ENCODE measurements around the gene XYLB. TPM values are rescaled to one million over a fixed set of nuclear protein-coding genes. Genes with fewer than 3 reads are reported as not detected.
A peak's percentile ranks its signal among the peaks of the same experiment; 100 is the strongest.

Gene XYLB
- total RNA-seq, 4 donors from 2014 or later, result 0.76 to 3.4 (median 1.6) TPM

- no peaks in the 10 kb centered on the region for H3K4me1 ChIP-seq
- no peak overlapping the region for H3K4me3 ChIP-seq
- H3K27ac ChIP-seq, result no peak overlapping the region
- WGBS, result 85% methylated on average over 2 of the region's 2 CpGs
- DNase-seq (ENCODE audit: low spot score in 2 of 2), result no peak
- H3K36me3 ChIP-seq, result no peaks in the 10 kb centered on the region
- no peaks in the 10 kb centered on the region for H3K9me3 ChIP-seq
- H3K27me3 ChIP-seq, result no peaks in the 10 kb centered on the region
- TF ChIP-seq POLR2AphosphoS5 (IDR thresholded peaks at IDR 0.05) (no peak), POLR2A (IDR thresholded peaks at IDR 0.05) (no peak), EP300 (IDR thresholded peaks at IDR 0.05) (no peak)
- TF ChIP-seq, protein P1, sequence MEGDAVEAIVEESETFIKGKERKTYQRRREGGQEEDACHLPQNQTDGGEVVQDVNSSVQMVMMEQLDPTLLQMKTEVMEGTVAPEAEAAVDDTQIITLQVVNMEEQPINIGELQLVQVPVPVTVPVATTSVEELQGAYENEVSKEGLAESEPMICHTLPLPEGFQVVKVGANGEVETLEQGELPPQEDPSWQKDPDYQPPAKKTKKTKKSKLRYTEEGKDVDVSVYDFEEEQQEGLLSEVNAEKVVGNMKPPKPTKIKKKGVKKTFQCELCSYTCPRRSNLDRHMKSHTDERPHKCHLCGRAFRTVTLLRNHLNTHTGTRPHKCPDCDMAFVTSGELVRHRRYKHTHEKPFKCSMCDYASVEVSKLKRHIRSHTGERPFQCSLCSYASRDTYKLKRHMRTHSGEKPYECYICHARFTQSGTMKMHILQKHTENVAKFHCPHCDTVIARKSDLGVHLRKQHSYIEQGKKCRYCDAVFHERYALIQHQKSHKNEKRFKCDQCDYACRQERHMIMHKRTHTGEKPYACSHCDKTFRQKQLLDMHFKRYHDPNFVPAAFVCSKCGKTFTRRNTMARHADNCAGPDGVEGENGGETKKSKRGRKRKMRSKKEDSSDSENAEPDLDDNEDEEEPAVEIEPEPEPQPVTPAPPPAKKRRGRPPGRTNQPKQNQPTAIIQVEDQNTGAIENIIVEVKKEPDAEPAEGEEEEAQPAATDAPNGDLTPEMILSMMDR (IDR thresholded peaks at IDR 0.05), result no peak
Measured at GRCh38 chr3:38446085-38446686, 99.6 kb downstream of the XYLB start.

GRCh38 chr3:38446812-38447211 is 100.2 kb downstream of the XYLB start:
- no peaks in the 10 kb centered on the region for H3K9me3 ChIP-seq
- no peak for DNase-seq (ENCODE audit: low spot score in 2 of 2)
- TF ChIP-seq EP300 (IDR thresholded peaks at IDR 0.05) (no peak), POLR2A (IDR thresholded peaks at IDR 0.05) (no peak), POLR2AphosphoS5 (IDR thresholded peaks at IDR 0.05) (no peak)
- TF ChIP-seq, protein P1 (IDR thresholded peaks at IDR 0.05), result no peak
- no peaks in the 10 kb centered on the region for H3K36me3 ChIP-seq
- H3K27ac ChIP-seq, result no peak overlapping the region
- no peak overlapping the region for H3K4me3 ChIP-seq
- H3K4me1 ChIP-seq, result no peaks in the 10 kb centered on the region
- H3K27me3 ChIP-seq, result no peaks in the 10 kb centered on the region

GRCh38 chr3:38450853-38451252 is 104.3 kb downstream of the XYLB start:
- H3K4me1 ChIP-seq, result peaks cover 20% of the 10 kb centered on the region
- no peak overlapping the region for H3K27ac ChIP-seq
- no peak for DNase-seq (ENCODE audit: low spot score in 2 of 2)
- TF ChIP-seq, protein P1 (IDR thresholded peaks at IDR 0.05), result no peak
- TF ChIP-seq POLR2AphosphoS5 (IDR thresholded peaks at IDR 0.05), result no peak
- TF ChIP-seq EP300 (IDR thresholded peaks at IDR 0.05), result no peak
- TF ChIP-seq POLR2A (IDR thresholded peaks at IDR 0.05), result no peak
- no peaks in the 10 kb centered on the region for H3K27me3 ChIP-seq
- WGBS, result 99% methylated on average over 3 of the region's 3 CpGs
- H3K9me3 ChIP-seq, result no peaks in the 10 kb centered on the region
- no peaks in the 10 kb centered on the region for H3K36me3 ChIP-seq
- H3K4me3 ChIP-seq, result no peak overlapping the region

- H3K4me1 ChIP-seq, result peaks cover 36% of the 10 kb centered on the region
- H3K9me3 ChIP-seq, result no peaks in the 10 kb centered on the region
- no peaks in the 10 kb centered on the region for H3K36me3 ChIP-seq
- peak; percentile 92 to 95 for DNase-seq (ENCODE audit: low spot score in 2 of 2)
- no peaks in the 10 kb centered on the region for H3K27me3 ChIP-seq
- 21% methylated on average over 11 of the region's 48 CpGs for WGBS
- peak within 1 kb of the TSS; percentile 79 for H3K4me3 ChIP-seq
- peak within 1 kb of the TSS; percentile 83 for H3K27ac ChIP-seq
- TF ChIP-seq, protein P1 (IDR thresholded peaks at IDR 0.05), result no peak
- peak in 1 of 3 donors; percentile 3 for TF ChIP-seq POLR2AphosphoS5 (IDR thresholded peaks at IDR 0.05)
Measured at GRCh38 chr3:38453075-38453912, 106.7 kb downstream of the XYLB start, which contains the start of gene ACVR2B. TSS of gene ACVR2B (plus strand) at chr3:38453890. CDS start at chr3:38454323, 433 bp downstream.

DNA sequence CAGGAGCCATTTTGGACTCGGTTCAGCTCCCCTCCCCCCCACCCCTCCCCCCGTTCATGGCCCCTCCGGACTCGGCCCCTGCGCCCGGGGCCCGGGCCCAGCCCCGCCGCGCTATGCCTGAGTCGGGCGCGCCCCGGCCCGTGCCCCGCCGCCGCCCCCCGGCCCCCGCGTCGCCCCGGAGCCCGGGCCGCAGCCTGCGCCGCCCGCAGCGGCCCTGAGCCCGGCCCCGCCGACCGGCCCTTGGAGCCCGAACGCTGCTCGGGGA is 107.3 kb downstream of the XYLB start:
- Histone ChIP-seq H3K4me1 (peaks cover 41% of the 10 kb centered on the region), H3K36me3 (no peaks in the 10 kb centered on the region), H3K4me3 (peak overlapping the region; percentile 79), H3K9me3 (no peaks in the 10 kb centered on the region), H3K27ac (peak overlapping the region; percentile 83), H3K27me3 (no peaks in the 10 kb centered on the region)
- DNase-seq (ENCODE audit: low spot score in 2 of 2), result no peak
- no peak for TF ChIP-seq POLR2A (IDR thresholded peaks at IDR 0.05)
- no peak for TF ChIP-seq EP300 (IDR thresholded peaks at IDR 0.05)
- TF ChIP-seq, protein P1 (IDR thresholded peaks at IDR 0.05), result no peak
- no peak for TF ChIP-seq POLR2AphosphoS5 (IDR thresholded peaks at IDR 0.05)
- WGBS, result no CpG with 5 or more reads among the region's 36 CpGs

All from suprapubic skin (tissue), 4 donors.